PC-9 (cell line): ENCODE data around the gene DDR2. TPM values are rescaled to one million over a fixed set of nuclear protein-coding genes. Genes with fewer than 3 reads are reported as not detected.

Source experiments
- BruUV-seq: library from RNA; stranded (reverse); fragments of 400-500 nt; replicated peaks from 2 replicates; lab custom pipeline; 2021; lab: Mats Ljungman, UMichigan
- CTCF ChIA-PET: fragments of 300-600 bp; sonication (Branson Sonifier 250); formaldehyde crosslinking; loops from one replicate; lab custom pipeline; 2022; ENCODE audit warnings: antibody characterized with exemption; lab: Charles Lee
- POLR2A ChIA-PET: fragments of 300-600 bp; sonication (Branson Sonifier 250); formaldehyde crosslinking; loops from one replicate; lab custom pipeline; 2022; ENCODE audit warnings: antibody characterized with exemption; ENCODE audit not compliant: unreplicated experiment; lab: Charles Lee
- DNase-seq, 2 experiments: peaks; one replicate each; pipeline versions ENCODE4 v3.0.0 to v3.0.0-alpha.2; 2015 to 2022; ENCODE audit warnings: mixed read lengths in 1 of 2
- H2AFZ ChIP-seq: fragments of 200-600 bp; sonication (generic); 2 replicates; pipeline ENCODE4 v1.8.1; 2017; ENCODE audit warnings: antibody characterized with exemption
- H3F3A ChIP-seq: fragments of 200-600 bp; sonication (generic); 2 replicates; pipeline ENCODE4 v1.8.1; 2017; ENCODE audit warnings: antibody characterized with exemption, mild to moderate bottlenecking, low read depth; ENCODE audit not compliant: insufficient read depth
- H3K27ac ChIP-seq: fragments of 200-600 bp; sonication (generic); 2 replicates; pipeline ENCODE4 v1.6.1; 2016; ENCODE audit warnings: mixed run types
- H3K27me3 ChIP-seq: fragments of 200-600 bp; sonication (generic); 2 replicates; pipeline ENCODE4 v1.6.1; 2016; ENCODE audit warnings: low read depth, mixed run types; ENCODE audit not compliant: insufficient read depth
- H3K36me3 ChIP-seq: fragments of 200-600 bp; sonication (generic); 2 replicates; pipeline ENCODE4 v1.6.1; 2016; ENCODE audit warnings: low read depth, mixed run types
- H3K4me1 ChIP-seq: fragments of 200-600 bp; sonication (generic); replicated peaks from 2 replicates; pipeline ENCODE4 v1.6.1; 2016; ENCODE audit warnings: mixed run types; ENCODE audit not compliant: insufficient read depth
- H3K4me2 ChIP-seq: fragments of 200-600 bp; sonication (generic); 2 replicates; pipeline ENCODE4 v1.6.1; 2017; ENCODE audit warnings: mixed run types
- H3K4me3 ChIP-seq: fragments of 200-600 bp; sonication (generic); 2 replicates; pipeline ENCODE4 v1.6.1; 2016; ENCODE audit warnings: mixed run types
- H3K79me2 ChIP-seq: fragments of 200-600 bp; sonication (generic); 2 replicates; pipeline ENCODE4 v1.6.1; 2017; ENCODE audit warnings: low read depth, mixed run types
- H3K9me2 ChIP-seq: fragments of 200-600 bp; sonication (generic); 2 replicates; pipeline ENCODE4 v1.8.1; 2017; ENCODE audit warnings: mild to moderate bottlenecking; ENCODE audit not compliant: insufficient read depth
- H3K9me3 ChIP-seq: fragments of 200-600 bp; sonication (generic); 2 replicates; pipeline ENCODE4 v1.8.1; 2016; ENCODE audit warnings: low read depth; ENCODE audit not compliant: insufficient read depth
- H4K20me1 ChIP-seq: fragments of 200-600 bp; sonication (generic); 2 replicates; pipeline ENCODE4 v1.8.1; 2017; ENCODE audit not compliant: insufficient read depth
- CTCF ChIP-seq: fragments of 200-600 bp; sonication (generic); conservative IDR thresholded peaks from 2 replicates; pipeline ENCODE4 v1.6.1; 2017; ENCODE audit warnings: mixed run types, antibody characterized with exemption, mild to moderate bottlenecking, moderate library complexity
- EZH2 ChIP-seq: fragments of 200-600 bp; sonication (generic); IDR thresholded peaks from 2 replicates; pipeline ENCODE4 v1.8.0; 2017; ENCODE audit warnings: antibody characterized with exemption, low read depth
- intact Hi-C: fragments of 100-400 bp; cut with micrococcal nuclease; formaldehyde crosslinking; loops from one replicate; pipeline ENCODE4 v1.10.0; 2022; ENCODE audit not compliant: unreplicated experiment
- total RNA-seq: library from RNA; stranded (reverse); gene quantifications from 2 replicates; pipeline ENCODE4 v1.2.3, GENCODE V29; 2021

DDR2 gene
- total RNA-seq, 1 experiment from 2014 or later: 0.35 TPM

- Histone ChIP-seq H3K4me1 (no peaks in the 10 kb centered on the region), H3K36me3 (no peaks in the 10 kb centered on the region), H3K4me2 (no peak overlapping the region), H3K9me3 (no peaks in the 10 kb centered on the region), H3F3A (no peaks in the 10 kb centered on the region), H3K9me2 (no peaks in the 10 kb centered on the region), H3K27ac (no peak overlapping the region), H3K79me2 (no peaks in the 10 kb centered on the region), H4K20me1 (no peaks in the 10 kb centered on the region), H2AFZ (no peak overlapping the region), H3K27me3 (no peaks in the 10 kb centered on the region), H3K4me3 (no peak overlapping the region)
- DNase-seq: no peak
- no TSS peak for BruUV-seq
- intact Hi-C loops: no loop called here
- POLR2A ChIA-PET: no interaction called here
- CTCF ChIA-PET: no interaction called here
- TF ChIP-seq CTCF (no peak), EZH2 (no peak)
These were observed 5.5 kb upstream of the DDR2 start for GRCh38 chr1:162626761-162627160.

GRCh38 chr1:162627662-162628296 lies 4.5 kb upstream of the DDR2 start:
- no peak overlapping the region for H3K4me2 ChIP-seq
- intact Hi-C loops: no loop called here
- no peaks in the 10 kb centered on the region for H3K9me3 ChIP-seq
- no peak overlapping the region for H3K4me3 ChIP-seq
- DNase-seq: no peak
- H2AFZ ChIP-seq: no peak overlapping the region
- H3K27ac ChIP-seq: no peak overlapping the region
- no peaks in the 10 kb centered on the region for H3F3A ChIP-seq
- ChIA-PET CTCF (no interaction called here), POLR2A (no interaction called here)
- H4K20me1 ChIP-seq: no peaks in the 10 kb centered on the region
- H3K4me1 ChIP-seq: no peaks in the 10 kb centered on the region
- TF ChIP-seq CTCF (peak; percentile 69), EZH2 (no peak)
- no peaks in the 10 kb centered on the region for H3K9me2 ChIP-seq
- no peaks in the 10 kb centered on the region for H3K36me3 ChIP-seq
- no peaks in the 10 kb centered on the region for H3K27me3 ChIP-seq
- BruUV-seq: no TSS peak
- H3K79me2 ChIP-seq: no peaks in the 10 kb centered on the region

DNA sequence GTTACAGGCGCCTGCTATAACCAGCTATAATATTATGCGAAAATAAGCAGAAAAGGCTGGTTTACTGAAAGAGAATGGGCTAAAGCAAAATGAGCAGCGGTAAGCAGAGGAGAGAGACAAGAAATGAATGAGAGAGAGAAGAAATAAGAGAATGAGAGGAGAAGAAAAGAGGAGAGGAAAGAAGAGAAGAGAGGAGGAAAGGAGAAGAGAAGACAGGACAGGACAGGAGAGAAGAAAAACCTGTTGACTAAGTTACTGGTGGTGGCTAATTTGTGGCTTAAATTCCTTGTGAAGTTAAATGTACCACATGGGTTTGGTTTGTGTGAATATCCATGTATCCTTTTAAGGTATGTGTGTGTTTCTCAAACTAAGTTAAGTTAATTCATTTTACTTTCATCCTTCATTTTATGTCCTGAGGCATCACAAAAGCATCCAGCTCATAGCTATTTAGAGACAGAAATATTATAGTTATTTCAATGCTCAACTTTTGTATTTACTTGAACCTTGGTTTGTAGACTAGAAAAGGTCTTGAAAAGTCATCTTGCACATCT lies 3.1 kb upstream of the DDR2 start:
- Histone ChIP-seq H3K27me3 (no peaks in the 10 kb centered on the region), H3K36me3 (no peaks in the 10 kb centered on the region), H3K4me1 (no peaks in the 10 kb centered on the region), H3K9me2 (no peaks in the 10 kb centered on the region), H3F3A (no peaks in the 10 kb centered on the region), H3K9me3 (no peaks in the 10 kb centered on the region), H3K27ac (no peak overlapping the region), H3K4me3 (no peak overlapping the region), H3K79me2 (no peaks in the 10 kb centered on the region), H2AFZ (no peak overlapping the region), H3K4me2 (no peak overlapping the region), H4K20me1 (no peaks in the 10 kb centered on the region)
- no TSS peak for BruUV-seq
- TF ChIP-seq EZH2: no peak
- no peak for TF ChIP-seq CTCF
- POLR2A ChIA-PET: no interaction called here
- DNase-seq: no peak
- intact Hi-C loops: no loop called here
- CTCF ChIA-PET: no interaction called here
